DMS 273 (cell line): Measurements from ENCODE around the gene SCN5A.
"Not testable (repeated sequence)": the region's sequence is repeated elsewhere in the genome, so short reads cannot be mapped to it uniquely, and the experiment has no call there.

Experiments used
- DNase-seq: peaks from one replicate; lab custom pipeline; 2025; ENCODE audit not compliant: unreplicated experiment; lab: John Stamatoyannopoulos, UW

The SCN5A gene

DNA sequence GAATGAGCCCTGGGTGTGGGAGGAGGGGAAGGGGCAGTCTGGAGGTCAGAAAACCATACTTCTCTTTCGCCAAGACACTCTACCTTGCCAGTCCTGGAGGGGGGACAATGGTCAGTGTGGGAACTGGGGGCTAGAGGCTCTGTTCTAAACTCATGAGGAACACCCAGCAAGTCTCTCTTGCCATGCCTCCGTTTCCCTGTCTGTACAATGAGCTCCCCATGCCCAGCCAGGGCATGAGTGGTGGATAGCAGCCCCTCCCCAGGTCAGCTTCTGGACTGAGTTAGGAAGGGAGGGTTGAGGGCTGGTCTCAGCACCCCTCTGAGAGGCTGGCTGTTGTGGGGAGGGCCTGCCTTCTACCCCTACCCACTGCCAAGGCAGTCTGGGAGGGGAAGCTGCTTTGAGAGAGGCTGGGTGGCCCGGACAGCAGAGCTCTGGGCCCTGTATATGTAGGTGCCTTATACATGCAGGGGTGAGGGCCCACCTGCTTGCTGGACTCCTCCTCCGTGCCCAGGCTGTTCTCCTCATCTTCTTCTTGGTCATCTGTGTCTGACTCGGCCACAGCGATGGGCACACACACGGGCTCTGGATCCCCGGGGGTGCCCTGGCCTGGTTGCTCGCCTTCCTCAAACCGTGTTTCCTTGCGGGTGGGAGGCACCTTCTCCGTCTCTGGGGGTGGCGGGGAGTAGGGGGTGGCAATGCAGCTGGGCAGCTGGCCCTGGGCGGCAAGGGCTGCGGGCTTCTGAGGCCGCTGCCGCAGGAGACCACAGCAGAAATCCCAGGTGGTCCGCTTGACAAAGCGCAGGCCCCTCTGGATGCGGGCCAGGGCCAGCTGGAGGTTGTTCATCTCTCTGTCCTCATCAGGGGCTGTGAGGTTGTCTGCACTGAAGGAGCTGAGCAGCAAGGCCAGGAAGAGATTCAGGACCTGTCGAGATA is 68.8 kb downstream of the SCN5A start:
- no peak for DNase-seq

DNA sequence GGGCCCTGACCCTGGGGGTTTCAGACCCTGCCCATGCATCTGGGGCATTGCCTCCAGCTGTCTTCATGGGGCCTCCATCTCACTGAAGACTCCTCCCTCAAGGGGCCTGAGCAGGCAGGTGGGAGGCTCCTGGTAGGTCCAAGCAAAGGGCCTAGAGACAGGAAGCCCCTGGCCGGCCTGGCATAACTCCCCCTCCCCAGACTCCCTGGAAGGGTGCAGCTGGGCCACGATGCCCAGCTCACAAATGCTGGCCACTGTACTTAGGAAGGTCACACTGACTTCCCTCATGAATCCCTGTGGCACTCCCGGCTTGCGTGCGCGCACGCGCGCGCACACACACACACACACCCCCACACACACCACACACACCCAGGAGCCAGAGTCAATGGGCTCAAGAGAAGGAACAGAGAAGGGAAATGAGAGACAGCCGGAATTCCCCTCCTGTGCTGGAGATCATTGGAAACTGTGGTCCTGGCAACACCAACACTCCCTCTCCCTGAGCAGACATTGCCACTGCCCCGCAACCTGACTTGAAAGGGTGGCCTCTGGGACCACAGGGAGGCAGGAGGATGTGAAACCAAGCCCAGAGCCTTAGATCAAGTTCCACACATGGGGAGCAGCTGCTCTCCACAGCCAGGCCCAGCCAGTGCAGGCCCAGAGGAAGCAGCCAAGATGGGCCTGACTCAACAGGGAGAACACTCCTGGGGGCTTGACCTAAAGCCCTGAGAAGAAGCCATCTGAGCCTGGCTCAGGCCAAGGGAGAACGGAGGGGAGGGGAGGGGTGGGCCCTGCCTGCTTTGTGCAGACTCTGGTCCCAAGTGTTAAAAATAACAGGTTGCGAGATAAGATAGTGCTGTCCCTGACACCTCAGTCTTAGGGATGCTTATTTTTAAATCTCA is 69.7 kb downstream of the SCN5A start:
- DNase-seq = no peak

GRCh38 chr3:38579141-38579540 is 70.3 kb downstream of the SCN5A start:
- DNase-seq = peak; percentile 46

- no peak for DNase-seq
Observed at GRCh38 chr3:38578551-38578950, 70.9 kb downstream of the SCN5A start.

- DNase-seq = no peak
Observed at GRCh38 chr3:38578081-38578475, 71.4 kb downstream of the SCN5A start.

GRCh38 chr3:38577371-38578080 is 72.0 kb downstream of the SCN5A start:
- DNase-seq = no peak

GRCh38 chr3:38576526-38577370 is 72.7 kb downstream of the SCN5A start:
- DNase-seq = no peak

DNA sequence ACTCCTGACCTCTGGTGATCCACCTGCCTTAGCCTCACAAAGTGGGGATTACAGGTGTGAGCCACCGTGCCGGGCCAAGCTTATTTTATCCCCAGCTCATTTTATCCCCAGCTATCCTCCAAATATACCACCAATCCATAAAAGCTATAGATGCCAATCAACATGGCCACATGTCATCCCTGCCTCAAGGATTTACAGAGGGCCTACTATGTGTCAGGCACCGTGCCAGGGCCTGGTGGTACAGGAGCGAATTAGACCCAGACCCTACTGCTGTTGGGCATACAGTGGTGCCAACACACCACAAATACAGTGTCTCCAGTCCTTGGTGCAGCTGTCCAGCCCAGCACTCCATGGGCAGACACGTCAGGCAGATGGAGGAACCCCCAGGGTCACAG is 73.4 kb downstream of the SCN5A start:
- DNase-seq = no peak

- no peak for DNase-seq
Observed at GRCh38 chr3:38575279-38575843, 74.1 kb downstream of the SCN5A start.

DNA sequence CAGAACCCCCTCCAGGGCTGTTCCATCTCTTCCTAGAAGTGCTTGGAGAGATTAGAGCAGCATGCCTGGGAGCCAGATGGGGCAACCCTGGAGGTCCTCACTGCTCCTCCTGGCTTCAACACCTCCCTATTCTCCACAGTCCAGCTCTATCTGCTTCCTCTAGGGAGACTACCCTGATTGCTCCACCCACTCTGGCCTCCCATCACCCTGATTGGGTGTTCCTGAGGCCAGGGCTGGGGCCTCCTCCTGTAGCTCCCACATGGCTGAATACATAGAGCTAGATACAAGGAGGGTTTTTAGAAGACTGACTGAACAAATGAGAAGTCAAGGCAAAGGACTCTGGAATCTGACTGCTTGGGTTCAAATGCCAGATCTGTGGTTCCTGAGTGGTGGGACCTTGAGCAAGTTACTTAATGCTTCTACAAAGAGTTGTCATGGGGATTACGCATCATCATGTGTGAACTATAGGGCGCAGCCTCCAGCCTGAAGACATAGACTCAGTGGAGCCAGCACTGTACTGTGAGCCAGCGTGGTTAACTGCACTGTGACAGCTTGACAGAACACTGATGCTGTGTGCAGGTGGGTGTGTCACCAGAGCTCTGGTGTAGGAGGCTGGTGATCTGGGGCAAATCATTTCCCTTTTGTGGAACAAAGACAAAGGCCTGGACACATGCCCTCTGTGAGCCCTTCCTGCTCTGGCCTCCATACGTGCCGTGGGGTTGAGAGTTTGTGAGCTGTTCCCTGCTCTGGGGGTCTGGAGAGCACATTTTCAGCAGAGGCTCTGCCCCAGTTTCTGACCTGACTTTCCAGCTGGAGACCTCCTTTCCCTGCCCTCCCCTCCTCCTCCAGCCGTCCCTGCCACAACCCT is 74.8 kb downstream of the SCN5A start:
- DNase-seq = no peak

DNA sequence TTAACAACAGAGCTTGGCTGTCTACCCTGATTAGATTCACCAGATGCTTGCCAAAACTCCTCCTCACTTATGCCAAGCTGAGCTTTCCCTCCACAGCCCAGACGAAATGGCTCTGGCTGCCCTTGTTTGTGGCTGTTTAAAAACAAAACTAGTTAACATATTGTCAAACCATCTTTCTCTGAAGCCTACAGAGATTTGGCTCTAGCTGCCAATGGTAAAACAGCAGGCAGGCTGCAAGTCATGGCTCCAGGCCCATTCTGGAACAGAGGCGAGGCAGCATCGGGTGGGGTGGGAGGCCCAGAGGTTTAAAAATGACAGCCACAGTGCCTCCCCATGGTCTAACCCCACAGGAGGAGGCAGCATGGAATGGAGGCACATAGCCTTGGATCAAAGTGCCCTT is 75.9 kb downstream of the SCN5A start:
- DNase-seq = peak; percentile 37

- DNase-seq = no peak
Observed at GRCh38 chr3:38573111-38573510, 76.4 kb downstream of the SCN5A start.

- no peak for DNase-seq
Observed at GRCh38 chr3:38567498-38567897, 82.0 kb downstream of the SCN5A start.

DNA sequence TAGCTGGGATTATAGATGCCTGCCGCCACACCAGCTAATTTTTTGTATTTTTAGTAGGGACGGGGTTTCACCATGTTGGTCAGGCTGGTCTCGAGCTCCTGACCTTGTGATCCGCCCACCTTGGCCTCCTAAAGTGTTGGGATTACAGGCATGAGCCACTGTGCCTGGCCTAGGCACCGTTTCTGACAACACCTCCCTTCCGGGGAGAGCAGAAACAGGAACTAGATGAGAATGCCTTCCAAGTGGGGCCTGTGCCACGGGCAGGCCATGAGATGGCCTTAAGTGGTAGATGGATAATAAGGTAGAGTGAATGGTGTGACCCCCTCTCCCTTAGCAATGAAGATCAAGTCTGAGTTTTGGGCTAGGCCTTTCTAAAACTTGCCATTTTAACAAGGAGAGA is 82.7 kb downstream of the SCN5A start:
- not testable (repeated sequence) for DNase-seq

DNA sequence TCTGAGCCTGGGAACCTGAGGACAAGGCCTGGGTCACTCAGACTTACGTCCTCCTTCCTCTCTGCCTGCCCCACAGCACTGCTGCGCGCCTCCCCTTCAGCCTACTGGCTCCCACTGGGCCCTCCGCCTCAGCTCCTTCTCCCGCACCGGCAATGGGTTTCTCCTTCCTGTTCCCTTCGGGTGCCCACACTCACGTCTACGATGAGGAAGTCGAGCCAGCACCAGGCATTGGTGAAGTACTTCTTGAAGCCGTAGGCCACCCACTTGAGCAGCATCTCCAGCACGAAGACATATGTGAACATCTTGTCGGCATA is 83.3 kb downstream of the SCN5A start:
- no peak for DNase-seq

DNA sequence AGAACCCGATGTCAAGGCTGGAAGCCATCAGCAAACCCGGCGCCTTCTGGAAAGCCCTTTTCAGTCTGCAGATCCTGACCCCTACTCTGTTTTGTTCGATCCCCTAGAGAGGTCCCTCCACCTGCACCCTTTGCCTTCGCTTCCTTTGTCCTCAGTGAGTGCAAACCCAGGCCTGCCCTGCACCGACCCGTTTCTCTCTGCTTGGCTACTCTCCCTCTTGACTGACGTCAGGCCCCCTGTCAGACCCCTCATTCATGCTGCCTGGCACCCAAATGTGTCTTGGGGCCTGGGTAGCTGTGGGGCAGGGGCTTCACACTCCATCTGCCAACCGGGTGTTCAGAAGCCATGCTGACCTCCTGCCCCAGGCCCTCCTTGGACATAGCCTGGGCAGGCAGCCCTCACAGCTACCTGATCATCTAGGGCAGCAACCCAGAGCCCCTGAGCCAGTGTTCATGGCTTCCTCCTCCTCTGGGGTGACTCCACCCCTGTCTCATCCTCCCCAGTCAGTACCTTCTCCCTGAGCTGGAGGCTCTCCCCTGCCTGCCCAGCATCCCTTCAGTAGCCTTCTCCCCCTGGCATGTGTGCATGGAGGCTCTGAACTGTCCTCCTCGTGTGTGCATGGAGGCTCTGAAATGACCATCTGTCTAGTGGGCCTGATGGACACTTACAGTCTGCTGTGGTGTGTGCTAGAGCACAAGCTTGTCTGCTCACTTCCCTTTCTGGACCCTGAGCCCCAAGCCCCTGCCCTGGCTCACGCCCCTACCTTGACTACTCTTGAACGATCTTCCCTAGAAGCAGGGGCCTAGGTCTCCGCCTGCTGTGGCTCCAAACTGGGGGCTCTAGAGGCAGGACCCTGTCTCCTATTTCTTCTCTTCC is 83.9 kb downstream of the SCN5A start:
- DNase-seq = no peak

DNA sequence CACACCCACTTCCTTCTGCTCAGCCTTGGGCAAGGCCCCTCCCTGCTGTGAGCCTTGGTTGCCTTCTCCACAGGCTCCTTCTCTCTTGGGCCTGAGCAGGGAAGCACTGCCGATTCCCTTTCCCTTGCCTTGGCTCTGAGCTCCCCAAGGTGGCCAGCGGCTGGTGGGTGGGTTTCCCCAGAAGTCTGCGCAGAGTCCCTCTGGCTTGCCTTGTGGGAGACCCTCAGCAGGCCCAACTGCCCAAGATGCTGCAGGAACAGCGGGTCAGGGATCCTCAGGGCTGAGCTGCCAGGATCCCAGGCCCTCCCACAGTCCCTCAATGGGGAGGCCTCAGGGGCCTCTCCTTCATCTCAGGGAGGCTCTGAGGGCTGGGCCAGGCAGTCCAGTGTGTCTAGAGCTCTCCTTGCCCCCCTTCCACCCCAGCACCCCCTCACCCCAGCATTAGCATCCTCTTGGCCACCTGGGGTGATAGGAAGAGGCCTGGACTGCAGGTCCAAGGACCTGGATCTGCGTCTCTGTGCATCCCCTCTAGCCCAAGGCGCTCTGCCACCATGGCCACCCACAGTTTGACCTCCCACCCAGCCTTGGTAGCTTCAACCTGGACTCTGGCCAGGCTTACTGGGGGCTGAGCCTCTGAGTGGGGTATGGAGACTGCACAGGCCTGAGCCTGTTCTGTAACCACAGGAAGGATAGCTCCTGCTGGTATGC is 84.7 kb downstream of the SCN5A start:
- no peak for DNase-seq

- no peak for DNase-seq
Observed at GRCh38 chr3:38563886-38564270, 85.6 kb downstream of the SCN5A start.
